ENCODE data around the gene ATXN2.

- TF ChIP-seq EZH2 (IDR thresholded peaks at IDR 0.05; ENCODE audit: low read length, unreplicated experiment) = no peak
- TF ChIP-seq, protein P1, sequence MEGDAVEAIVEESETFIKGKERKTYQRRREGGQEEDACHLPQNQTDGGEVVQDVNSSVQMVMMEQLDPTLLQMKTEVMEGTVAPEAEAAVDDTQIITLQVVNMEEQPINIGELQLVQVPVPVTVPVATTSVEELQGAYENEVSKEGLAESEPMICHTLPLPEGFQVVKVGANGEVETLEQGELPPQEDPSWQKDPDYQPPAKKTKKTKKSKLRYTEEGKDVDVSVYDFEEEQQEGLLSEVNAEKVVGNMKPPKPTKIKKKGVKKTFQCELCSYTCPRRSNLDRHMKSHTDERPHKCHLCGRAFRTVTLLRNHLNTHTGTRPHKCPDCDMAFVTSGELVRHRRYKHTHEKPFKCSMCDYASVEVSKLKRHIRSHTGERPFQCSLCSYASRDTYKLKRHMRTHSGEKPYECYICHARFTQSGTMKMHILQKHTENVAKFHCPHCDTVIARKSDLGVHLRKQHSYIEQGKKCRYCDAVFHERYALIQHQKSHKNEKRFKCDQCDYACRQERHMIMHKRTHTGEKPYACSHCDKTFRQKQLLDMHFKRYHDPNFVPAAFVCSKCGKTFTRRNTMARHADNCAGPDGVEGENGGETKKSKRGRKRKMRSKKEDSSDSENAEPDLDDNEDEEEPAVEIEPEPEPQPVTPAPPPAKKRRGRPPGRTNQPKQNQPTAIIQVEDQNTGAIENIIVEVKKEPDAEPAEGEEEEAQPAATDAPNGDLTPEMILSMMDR (conservative IDR thresholded peaks at IDR 0.05; ENCODE audit: low read depth, low read length) = no peak
These were observed 52.2 kb downstream of the ATXN2 start for GRCh38 chr12:111546758-111547383.
